Neural progenitor cell (in vitro differentiated cells): ENCODE results near the gene LRP3. TPM values are rescaled to one million over a fixed set of nuclear protein-coding genes. Genes with fewer than 3 reads are reported as not detected.

Experiments used
- DNase-seq: peaks from one replicate; pipeline ENCODE4 v3.0.0-alpha.2; 2016; ENCODE audit warnings: low spot score
- H2AFZ ChIP-seq: fragments of 200-600 bp; sonication (generic); replicated peaks from 2 replicates; pipeline ENCODE4 v1.6.1; 2016; ENCODE audit warnings: antibody characterized with exemption
- H3F3A ChIP-seq: fragments of 200-600 bp; sonication (generic); 2 replicates; pipeline ENCODE4 v1.6.1; 2016; ENCODE audit warnings: antibody characterized with exemption, low read depth
- H3K27ac ChIP-seq: fragments of 200-600 bp; sonication (generic); 2 replicates; pipeline ENCODE4 v1.5.1; 2016; ENCODE audit warnings: mild to moderate bottlenecking
- H3K27me3 ChIP-seq: fragments of 200-600 bp; sonication (generic); 2 replicates; pipeline ENCODE4 v1.6.1; 2016; ENCODE audit warnings: mild to moderate bottlenecking, moderate library complexity
- H3K36me3 ChIP-seq: fragments of 200-600 bp; sonication (generic); 2 replicates; pipeline ENCODE4 v1.5.1; 2016
- H3K4me1 ChIP-seq: fragments of 200-600 bp; sonication (generic); 2 replicates; pipeline ENCODE4 v1.6.1; 2016; ENCODE audit warnings: mixed run types
- H3K4me2 ChIP-seq: fragments of 200-600 bp; sonication (generic); 2 replicates; pipeline ENCODE4 v1.6.1; 2016
- H3K4me3 ChIP-seq: fragments of 200-600 bp; sonication (generic); 2 replicates; pipeline ENCODE4 v1.5.1; 2016
- H3K79me2 ChIP-seq: fragments of 200-600 bp; sonication (generic); 2 replicates; pipeline ENCODE4 v1.6.1; 2016; ENCODE audit warnings: low read depth
- H3K9ac ChIP-seq: fragments of 200-600 bp; sonication (generic); 2 replicates; pipeline ENCODE4 v1.6.1; 2016
- H3K9me3 ChIP-seq: fragments of 200-600 bp; sonication (generic); 2 replicates; pipeline ENCODE4 v1.5.1; 2016; ENCODE audit warnings: low read depth
- H4K20me1 ChIP-seq: fragments of 200-600 bp; sonication (generic); 2 replicates; pipeline ENCODE4 v1.6.1; 2016; ENCODE audit warnings: low read depth
- H3K27ac Mint-ChIP-seq: 3 replicates; pipeline ENCODE4 v1.8.0; 2021; ENCODE audit warnings: mixed read lengths
- H3K27me3 Mint-ChIP-seq: 2 replicates; pipeline ENCODE4 v1.8.0; 2022; ENCODE audit warnings: low read depth, mild to moderate bottlenecking, inconsistent platforms, moderate library complexity, mixed read lengths; ENCODE audit not compliant: insufficient read depth
- H3K36me3 Mint-ChIP-seq: 3 replicates; pipeline ENCODE4 v1.8.0; 2021; ENCODE audit warnings: mixed read lengths
- H3K4me1 Mint-ChIP-seq: 3 replicates; pipeline ENCODE4 v1.8.0; 2021; ENCODE audit warnings: mixed read lengths
- H3K4me3 Mint-ChIP-seq: 3 replicates; pipeline ENCODE4 v1.8.0; 2021; ENCODE audit warnings: mild to moderate bottlenecking, moderate library complexity, mixed read lengths
- H3K9me3 Mint-ChIP-seq: 3 replicates; pipeline ENCODE4 v1.8.0; 2020; ENCODE audit warnings: mixed read lengths
- EZH2 ChIP-seq: fragments of 200-600 bp; sonication (generic); IDR thresholded peaks from 2 replicates; pipeline ENCODE4 v1.6.1; 2017; ENCODE audit warnings: antibody characterized with exemption, mild to moderate bottlenecking, moderate library complexity
- EZH2phosphoT487 ChIP-seq: fragments of 200-600 bp; sonication (generic); IDR thresholded peaks from 2 replicates; pipeline ENCODE4 v1.6.1; 2017; ENCODE audit warnings: antibody characterized with exemption
- total RNA-seq: library from RNA; depleted of rRNA; stranded (reverse); fragments of >200 nt; gene quantifications from 2 replicates; pipeline ENCODE4 v1.2.3, GENCODE V29; 2015; ENCODE audit warnings: low replicate concordance
- TF ChIP-seq, protein P1 (sequence below): fragments of 200-600 bp; sonication (generic); IDR thresholded peaks from 2 replicates; pipeline ENCODE4 v1.5.1; 2017; ENCODE audit warnings: antibody characterized with exemption, mild to moderate bottlenecking

The LRP3 gene
- total RNA-seq, 1 donor from 2014 or later, result 7.5 TPM

DNA sequence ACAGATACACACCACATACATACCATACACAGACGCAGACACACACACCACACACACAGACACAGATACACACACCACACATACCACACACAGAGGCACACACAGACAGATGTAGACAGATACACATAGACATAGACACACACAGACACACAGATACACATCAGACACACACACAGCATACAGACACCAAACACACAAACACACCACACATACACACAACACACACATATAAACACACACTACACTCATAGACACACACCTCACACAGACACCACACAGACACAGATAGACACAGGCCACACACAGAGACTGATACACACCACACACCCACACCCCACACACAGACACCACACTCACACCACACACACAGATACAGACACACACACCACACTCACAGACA lies 56.4 kb downstream of the LRP3 start:
- no peak for DNase-seq
- Histone ChIP-seq H3K9me3 (peaks cover 4% of the 10 kb centered on the region), H3F3A (peaks cover 3% of the 10 kb centered on the region), H3K36me3 (no peaks in the 10 kb centered on the region), H4K20me1 (no peaks in the 10 kb centered on the region), H3K27me3 (no peaks in the 10 kb centered on the region), H3K9ac (no peak overlapping the region), H3K4me2 (no peak overlapping the region), H3K79me2 (no peaks in the 10 kb centered on the region), H2AFZ (no peak overlapping the region), H3K27ac (no peak overlapping the region), H3K4me3 (no peak overlapping the region), H3K4me1 (no peaks in the 10 kb centered on the region)
- H3K36me3 Mint-ChIP-seq, result no peaks in the 10 kb centered on the region
- H3K4me1 Mint-ChIP-seq, result no peaks in the 10 kb centered on the region
- H3K27me3 Mint-ChIP-seq, result peaks cover 6% of the 10 kb centered on the region
- H3K9me3 Mint-ChIP-seq, result no peaks in the 10 kb centered on the region
- H3K4me3 Mint-ChIP-seq, result no peak overlapping the region
- H3K27ac Mint-ChIP-seq, result no peak overlapping the region
- TF ChIP-seq EZH2phosphoT487, result no peak
- TF ChIP-seq, protein P1, sequence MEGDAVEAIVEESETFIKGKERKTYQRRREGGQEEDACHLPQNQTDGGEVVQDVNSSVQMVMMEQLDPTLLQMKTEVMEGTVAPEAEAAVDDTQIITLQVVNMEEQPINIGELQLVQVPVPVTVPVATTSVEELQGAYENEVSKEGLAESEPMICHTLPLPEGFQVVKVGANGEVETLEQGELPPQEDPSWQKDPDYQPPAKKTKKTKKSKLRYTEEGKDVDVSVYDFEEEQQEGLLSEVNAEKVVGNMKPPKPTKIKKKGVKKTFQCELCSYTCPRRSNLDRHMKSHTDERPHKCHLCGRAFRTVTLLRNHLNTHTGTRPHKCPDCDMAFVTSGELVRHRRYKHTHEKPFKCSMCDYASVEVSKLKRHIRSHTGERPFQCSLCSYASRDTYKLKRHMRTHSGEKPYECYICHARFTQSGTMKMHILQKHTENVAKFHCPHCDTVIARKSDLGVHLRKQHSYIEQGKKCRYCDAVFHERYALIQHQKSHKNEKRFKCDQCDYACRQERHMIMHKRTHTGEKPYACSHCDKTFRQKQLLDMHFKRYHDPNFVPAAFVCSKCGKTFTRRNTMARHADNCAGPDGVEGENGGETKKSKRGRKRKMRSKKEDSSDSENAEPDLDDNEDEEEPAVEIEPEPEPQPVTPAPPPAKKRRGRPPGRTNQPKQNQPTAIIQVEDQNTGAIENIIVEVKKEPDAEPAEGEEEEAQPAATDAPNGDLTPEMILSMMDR, result no peak
- TF ChIP-seq EZH2, result no peak

GRCh38 chr19:33251076-33251475 lies 56.9 kb downstream of the LRP3 start:
- Histone ChIP-seq H3K79me2 (no peaks in the 10 kb centered on the region), H3K36me3 (no peaks in the 10 kb centered on the region), H3F3A (peaks cover 3% of the 10 kb centered on the region), H3K4me3 (no peak overlapping the region), H3K27me3 (no peaks in the 10 kb centered on the region), H3K4me1 (no peaks in the 10 kb centered on the region), H3K4me2 (no peak overlapping the region), H2AFZ (no peak overlapping the region), H4K20me1 (no peaks in the 10 kb centered on the region), H3K27ac (no peak overlapping the region), H3K9me3 (no peaks in the 10 kb centered on the region), H3K9ac (no peak overlapping the region)
- no peak overlapping the region for H3K27ac Mint-ChIP-seq
- no peaks in the 10 kb centered on the region for H3K9me3 Mint-ChIP-seq
- no peaks in the 10 kb centered on the region for H3K36me3 Mint-ChIP-seq
- no peak for DNase-seq
- peaks cover 8% of the 10 kb centered on the region for H3K27me3 Mint-ChIP-seq
- no peaks in the 10 kb centered on the region for H3K4me1 Mint-ChIP-seq
- H3K4me3 Mint-ChIP-seq, result no peak overlapping the region
- no peak for TF ChIP-seq EZH2phosphoT487
- no peak for TF ChIP-seq EZH2

DNA sequence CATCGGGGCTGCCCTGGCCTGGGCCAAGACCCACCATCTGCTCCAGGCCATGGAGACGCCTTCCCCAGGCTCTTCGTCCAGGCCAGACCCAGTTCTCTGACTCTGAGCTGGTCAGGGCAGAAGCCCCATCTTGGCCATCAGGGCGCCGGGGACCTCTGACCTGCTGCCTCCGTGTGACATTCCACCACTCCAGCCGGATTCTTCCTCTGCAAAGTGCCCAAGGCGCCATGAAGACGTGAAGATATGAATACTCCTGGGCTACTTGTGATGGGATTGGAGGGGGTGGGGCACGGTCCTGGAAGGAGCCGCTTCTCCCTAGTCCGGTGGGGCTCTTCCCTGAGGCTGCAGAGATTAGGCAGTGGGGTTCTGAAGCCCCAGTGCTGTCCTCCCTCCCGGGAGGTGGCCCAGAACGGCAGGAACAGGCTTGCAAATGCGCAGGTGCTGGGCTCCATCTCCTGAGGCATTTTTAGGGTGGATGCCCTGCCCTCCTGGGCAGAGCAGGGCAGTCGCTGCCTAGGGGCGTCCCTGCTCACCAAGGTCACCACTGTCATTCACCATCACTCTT lies 57.5 kb downstream of the LRP3 start:
- Mint-ChIP-seq H3K27me3 (peaks cover 4% of the 10 kb centered on the region), H3K4me3 (no peak overlapping the region), H3K27ac (no peak overlapping the region), H3K4me1 (no peaks in the 10 kb centered on the region), H3K36me3 (no peaks in the 10 kb centered on the region), H3K9me3 (no peaks in the 10 kb centered on the region)
- Histone ChIP-seq H3K4me3 (no peak overlapping the region), H3K36me3 (no peaks in the 10 kb centered on the region), H3F3A (peaks cover 3% of the 10 kb centered on the region), H3K9ac (no peak overlapping the region), H3K4me1 (no peaks in the 10 kb centered on the region), H4K20me1 (no peaks in the 10 kb centered on the region), H2AFZ (no peak overlapping the region), H3K4me2 (no peak overlapping the region), H3K27ac (no peak overlapping the region), H3K79me2 (no peaks in the 10 kb centered on the region), H3K27me3 (no peaks in the 10 kb centered on the region), H3K9me3 (no peaks in the 10 kb centered on the region)
- DNase-seq, result no peak
- no peak for TF ChIP-seq EZH2phosphoT487
- no peak for TF ChIP-seq EZH2

DNA sequence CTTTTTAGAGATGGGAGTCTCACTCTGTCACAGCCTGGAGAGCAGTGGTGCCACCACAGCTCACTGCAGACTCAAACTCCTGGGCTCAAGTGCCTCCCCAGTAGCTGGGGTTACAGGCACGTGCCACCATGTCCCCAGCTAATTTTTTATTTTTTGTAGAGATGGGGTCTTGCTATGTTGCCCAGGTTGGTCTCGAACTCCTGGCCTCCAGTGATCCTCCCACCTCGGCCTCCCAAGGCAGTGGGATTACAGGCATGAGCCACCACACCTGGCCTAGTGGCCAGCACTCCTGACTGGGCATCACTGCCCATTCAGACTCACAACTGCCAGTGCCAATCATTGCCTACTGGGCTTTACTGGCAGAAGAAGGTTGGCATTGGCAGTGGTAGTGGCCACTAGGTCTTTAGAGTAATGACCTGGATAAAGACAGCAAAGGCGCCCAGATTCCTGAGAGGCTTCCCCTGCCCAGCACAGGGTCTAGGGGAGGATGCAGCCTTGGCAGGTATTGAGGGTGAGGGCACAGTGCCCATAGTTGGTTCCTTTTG lies 58.4 kb downstream of the LRP3 start:
- Histone ChIP-seq H4K20me1 (no peaks in the 10 kb centered on the region), H2AFZ (no peak overlapping the region), H3K4me2 (no peak overlapping the region), H3K4me1 (no peaks in the 10 kb centered on the region), H3K36me3 (no peaks in the 10 kb centered on the region), H3K27ac (no peak overlapping the region), H3K9ac (no peak overlapping the region), H3K9me3 (no peaks in the 10 kb centered on the region), H3K27me3 (no peaks in the 10 kb centered on the region), H3F3A (peaks cover 3% of the 10 kb centered on the region), H3K4me3 (no peak overlapping the region), H3K79me2 (no peaks in the 10 kb centered on the region)
- H3K27me3 Mint-ChIP-seq, result peaks cover 2% of the 10 kb centered on the region
- DNase-seq, result no peak
- no peak overlapping the region for H3K4me3 Mint-ChIP-seq
- H3K36me3 Mint-ChIP-seq, result no peaks in the 10 kb centered on the region
- TF ChIP-seq EZH2, result no peak
- TF ChIP-seq EZH2phosphoT487, result no peak
- no peaks in the 10 kb centered on the region for H3K9me3 Mint-ChIP-seq
- no peak overlapping the region for H3K27ac Mint-ChIP-seq
- no peaks in the 10 kb centered on the region for H3K4me1 Mint-ChIP-seq

DNA sequence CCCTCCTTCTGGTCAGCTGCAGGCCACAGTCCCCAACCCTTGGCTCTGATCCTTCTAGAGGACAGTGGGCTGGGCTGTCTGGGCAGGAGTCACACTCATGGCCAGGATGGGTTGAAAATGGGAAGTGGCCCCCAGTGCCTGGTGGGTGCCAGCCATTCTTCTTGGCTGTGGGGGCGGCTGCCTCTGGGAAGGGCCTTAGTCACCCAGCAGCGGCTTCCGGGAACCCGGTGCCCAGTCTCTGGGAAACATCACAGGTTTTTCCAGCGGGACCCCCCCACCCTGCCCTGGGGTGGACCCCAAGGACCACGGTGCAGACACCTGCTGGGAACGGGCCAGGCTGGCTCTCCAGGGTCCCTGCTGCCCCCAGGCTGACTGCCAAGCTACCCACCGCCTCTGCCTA lies 58.8 kb downstream of the LRP3 start:
- H3K4me2 ChIP-seq, result no peak overlapping the region
- H3K4me1 Mint-ChIP-seq, result no peaks in the 10 kb centered on the region
- H3K36me3 Mint-ChIP-seq, result no peaks in the 10 kb centered on the region
- H3K27me3 ChIP-seq, result no peaks in the 10 kb centered on the region
- TF ChIP-seq, protein P1, result no peak
- TF ChIP-seq EZH2phosphoT487, result no peak
- TF ChIP-seq EZH2, result no peak
- DNase-seq, result no peak
- no peak overlapping the region for H3K27ac Mint-ChIP-seq
- no peaks in the 10 kb centered on the region for H3K9me3 ChIP-seq
- no peaks in the 10 kb centered on the region for H3K4me1 ChIP-seq
- H4K20me1 ChIP-seq, result no peaks in the 10 kb centered on the region
- no peak overlapping the region for H3K4me3 Mint-ChIP-seq
- peaks cover 3% of the 10 kb centered on the region for H3F3A ChIP-seq
- H3K79me2 ChIP-seq, result no peaks in the 10 kb centered on the region
- H3K4me3 ChIP-seq, result no peak overlapping the region
- H3K9me3 Mint-ChIP-seq, result peaks cover 2% of the 10 kb centered on the region
- no peak overlapping the region for H3K27ac ChIP-seq
- H3K27me3 Mint-ChIP-seq, result peaks cover 2% of the 10 kb centered on the region
- no peaks in the 10 kb centered on the region for H3K36me3 ChIP-seq
- H3K9ac ChIP-seq, result no peak overlapping the region
- no peak overlapping the region for H2AFZ ChIP-seq
